ENCODE results near the gene PTPRG. TPM values are rescaled to one million over a fixed set of nuclear protein-coding genes. Genes with fewer than 3 reads are reported as not detected.

Gene PTPRG
- polyA plus RNA-seq, 3 donors: not detected

GRCh38 chr3:61718565-61718964 lies 157.2 kb downstream of the PTPRG start:
- Mint-ChIP-seq H3K4me1 (no peaks in the 10 kb centered on the region), H3K9me3 (peaks cover 2 to 9% (median 3%) of the 10 kb centered on the region in 7 donors), H3K36me3 (no peaks in the 10 kb centered on the region), H3K27me3 (ENCODE audit: low read depth in 3 of 3) (peaks cover 0 to 3% (median 1%) of the 10 kb centered on the region in 3 donors), H3K27ac (no peak overlapping the region), H3K4me3 (no peak overlapping the region)
- Histone ChIP-seq H3K4me2 (replicated peaks; ENCODE audit: extremely low read depth, low read length, poor library complexity, severe bottlenecking) (no peak overlapping the region), H3K79me2 (ENCODE audit: insufficient read depth, low read length) (no peaks in the 10 kb centered on the region), H4K20me1 (ENCODE audit: insufficient read depth, low read length) (no peaks in the 10 kb centered on the region), H3K9ac (ENCODE audit: insufficient read depth, low read length, poor library complexity, severe bottlenecking) (no peak overlapping the region), H3K36me3 (replicated peaks in 1 of 2; ENCODE audit: control insufficient read depth in 1 of 2, insufficient read depth in 2 of 2, low read length in 2 of 2) (no peaks in the 10 kb centered on the region), H2AFZ (ENCODE audit: insufficient read depth, low read depth, low read length, poor library complexity, severe bottlenecking) (no peak overlapping the region), H3K27me3 (ENCODE audit: control insufficient read depth in 2 of 2, insufficient read depth in 2 of 2, low read length in 2 of 2) (no peaks in the 10 kb centered on the region), H3K4me3 (replicated peaks in 1 of 3; ENCODE audit: low read depth in 2 of 3, low read length in 3 of 3) (no peak overlapping the region), H3K4me1 (ENCODE audit: control insufficient read depth in 1 of 2, insufficient read depth in 2 of 2, low read length in 2 of 2) (no peaks in the 10 kb centered on the region), H3K27ac (ENCODE audit: low read depth in 1 of 2, low read length in 2 of 2) (no peak overlapping the region), H3K9me3 (replicated peaks in 1 of 2; ENCODE audit: control insufficient read depth in 1 of 2, insufficient read depth in 1 of 2, low read length in 2 of 2) (no peaks in the 10 kb centered on the region)
- WGBS (ENCODE audit: insufficient coverage): 83% methylated on average over 1 of the region's 3 CpGs
- intact Hi-C loops (cut with micrococcal nuclease): no loop called here
- TF ChIP-seq, protein P1, sequence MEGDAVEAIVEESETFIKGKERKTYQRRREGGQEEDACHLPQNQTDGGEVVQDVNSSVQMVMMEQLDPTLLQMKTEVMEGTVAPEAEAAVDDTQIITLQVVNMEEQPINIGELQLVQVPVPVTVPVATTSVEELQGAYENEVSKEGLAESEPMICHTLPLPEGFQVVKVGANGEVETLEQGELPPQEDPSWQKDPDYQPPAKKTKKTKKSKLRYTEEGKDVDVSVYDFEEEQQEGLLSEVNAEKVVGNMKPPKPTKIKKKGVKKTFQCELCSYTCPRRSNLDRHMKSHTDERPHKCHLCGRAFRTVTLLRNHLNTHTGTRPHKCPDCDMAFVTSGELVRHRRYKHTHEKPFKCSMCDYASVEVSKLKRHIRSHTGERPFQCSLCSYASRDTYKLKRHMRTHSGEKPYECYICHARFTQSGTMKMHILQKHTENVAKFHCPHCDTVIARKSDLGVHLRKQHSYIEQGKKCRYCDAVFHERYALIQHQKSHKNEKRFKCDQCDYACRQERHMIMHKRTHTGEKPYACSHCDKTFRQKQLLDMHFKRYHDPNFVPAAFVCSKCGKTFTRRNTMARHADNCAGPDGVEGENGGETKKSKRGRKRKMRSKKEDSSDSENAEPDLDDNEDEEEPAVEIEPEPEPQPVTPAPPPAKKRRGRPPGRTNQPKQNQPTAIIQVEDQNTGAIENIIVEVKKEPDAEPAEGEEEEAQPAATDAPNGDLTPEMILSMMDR (IDR thresholded peaks at IDR 0.05): no peak
- no peak for DNase-seq

GRCh38 chr3:61719278-61719977 lies 158.1 kb downstream of the PTPRG start:
- H3K4me3 Mint-ChIP-seq: no peak overlapping the region
- no peak overlapping the region for H3K27ac Mint-ChIP-seq

More at GRCh38 chr3:61719278-61719977, 158.1 kb downstream of the PTPRG start:
- no peak for DNase-seq
- intact Hi-C loops (cut with micrococcal nuclease): no loop called here
- Mint-ChIP-seq H3K36me3 (no peaks in the 10 kb centered on the region), H3K27me3 (ENCODE audit: low read depth in 3 of 3) (peaks cover 0 to 3% (median 1%) of the 10 kb centered on the region in 3 donors), H3K4me1 (no peaks in the 10 kb centered on the region), H3K9me3 (peaks cover 2 to 9% (median 3%) of the 10 kb centered on the region in 7 donors)
- Histone ChIP-seq H3K4me3 (replicated peaks in 1 of 3; ENCODE audit: low read depth in 2 of 3, low read length in 3 of 3) (no peak overlapping the region), H3K27me3 (ENCODE audit: control insufficient read depth in 2 of 2, insufficient read depth in 2 of 2, low read length in 2 of 2) (no peaks in the 10 kb centered on the region), H3K27ac (ENCODE audit: low read depth in 1 of 2, low read length in 2 of 2) (no peak overlapping the region), H3K9ac (ENCODE audit: insufficient read depth, low read length, poor library complexity, severe bottlenecking) (no peak overlapping the region), H4K20me1 (ENCODE audit: insufficient read depth, low read length) (no peaks in the 10 kb centered on the region), H3K4me1 (ENCODE audit: control insufficient read depth in 1 of 2, insufficient read depth in 2 of 2, low read length in 2 of 2) (no peaks in the 10 kb centered on the region), H2AFZ (ENCODE audit: insufficient read depth, low read depth, low read length, poor library complexity, severe bottlenecking) (no peak overlapping the region), H3K36me3 (replicated peaks in 1 of 2; ENCODE audit: control insufficient read depth in 1 of 2, insufficient read depth in 2 of 2, low read length in 2 of 2) (no peaks in the 10 kb centered on the region), H3K9me3 (replicated peaks in 1 of 2; ENCODE audit: control insufficient read depth in 1 of 2, insufficient read depth in 1 of 2, low read length in 2 of 2) (no peaks in the 10 kb centered on the region), H3K79me2 (ENCODE audit: insufficient read depth, low read length) (no peaks in the 10 kb centered on the region), H3K4me2 (replicated peaks; ENCODE audit: extremely low read depth, low read length, poor library complexity, severe bottlenecking) (no peak overlapping the region)
- TF ChIP-seq, protein P1 (IDR thresholded peaks at IDR 0.05): no peak
- WGBS (ENCODE audit: insufficient coverage): 68% methylated on average over 5 of the region's 8 CpGs
